ENCODE data around the gene CNTNAP2. TPM values are rescaled to one million over a fixed set of nuclear protein-coding genes. Genes with fewer than 3 reads are reported as not detected.

Gene CNTNAP2
- total RNA-seq, 1 experiment from 2014 or later = 64.5 TPM

- Histone ChIP-seq H4K91ac (ENCODE audit: insufficient read length, low read depth, low read length) (no peak overlapping the region), H2BK20ac (ENCODE audit: low read depth, low read length, poor library complexity, severe bottlenecking) (no peak overlapping the region), H2BK15ac (ENCODE audit: low read depth, low read length) (no peak overlapping the region), H4K8ac (replicated peaks; ENCODE audit: insufficient read length, low read depth, low read length) (no peak overlapping the region), H3K18ac (ENCODE audit: insufficient read length, low read depth, low read length) (no peak overlapping the region), H2AK5ac (ENCODE audit: insufficient read length, low read length) (no peak overlapping the region), H3K23me2 (ENCODE audit: insufficient read length, low read depth, low read length, poor library complexity, severe bottlenecking) (no peaks in the 10 kb centered on the region), H2BK120ac (ENCODE audit: low read depth, low read length, poor library complexity, severe bottlenecking) (no peak overlapping the region), H3K4me1 (ENCODE audit: insufficient read depth, low read length) (no peaks in the 10 kb centered on the region), H3K56ac (ENCODE audit: insufficient read length, low read depth, low read length) (no peak overlapping the region), H4K20me1 (ENCODE audit: control insufficient read depth, insufficient read depth, insufficient read length) (no peaks in the 10 kb centered on the region), H4K5ac (ENCODE audit: insufficient read length, low read depth, low read length) (no peak overlapping the region), H3T11ph (ENCODE audit: low read length) (no peak overlapping the region), H3K9me3 (ENCODE audit: control insufficient read depth, low read depth, low read length) (no peaks in the 10 kb centered on the region), H2BK5ac (ENCODE audit: insufficient read length, low read length) (no peak overlapping the region), H3K27ac (ENCODE audit: insufficient read length, low read depth, low read length) (no peak overlapping the region), H2AFZ (ENCODE audit: low read length) (no peak overlapping the region), H3K79me2 (ENCODE audit: insufficient read depth, low read length) (no peaks in the 10 kb centered on the region), H3K9ac (ENCODE audit: extremely low read depth, insufficient read length, low read length) (no peak overlapping the region), H3K23ac (ENCODE audit: insufficient read length, low read depth, low read length) (no peak overlapping the region), H3K27me3 (ENCODE audit: insufficient read depth, low read length) (no peaks in the 10 kb centered on the region), H3K79me1 (ENCODE audit: insufficient read depth, low read depth, low read length, poor library complexity, severe bottlenecking) (no peaks in the 10 kb centered on the region), H3K14ac (ENCODE audit: insufficient read depth, low read length) (no peak overlapping the region), H3K4me2 (ENCODE audit: insufficient read depth, insufficient read length, low read length) (no peak overlapping the region), H3K4ac (ENCODE audit: low read depth, low read length) (no peak overlapping the region), H2BK12ac (ENCODE audit: insufficient read length, low read depth, low read length) (no peak overlapping the region)
- no peak overlapping the region for H3K4me3 Mint-ChIP-seq
- WGBS (ENCODE audit: extremely low coverage, insufficient read length, low lambda C conversion rate) = no CpG with 5 or more reads among the region's 1 CpG
- H3K36me3 Mint-ChIP-seq (ENCODE audit: insufficient read depth in 1 of 3, low read depth in 3 of 3) = no peaks in the 10 kb centered on the region
- TF ChIP-seq CTCF (conservative IDR thresholded peaks at IDR 0.05) = no peak
- H3K27me3 Mint-ChIP-seq (ENCODE audit: low read depth) = no peaks in the 10 kb centered on the region
- no peak for DNase-seq
- no peaks in the 10 kb centered on the region for H3K4me1 Mint-ChIP-seq
- no peak overlapping the region for H3K27ac Mint-ChIP-seq
- no peaks in the 10 kb centered on the region for H3K9me3 Mint-ChIP-seq
Measured at GRCh38 chr7:146606628-146607027, 490.0 kb downstream of the CNTNAP2 start.
